Thyroid gland (tissue), 4 donors: ENCODE results near the gene SARNP. TPM values are rescaled to one million over a fixed set of nuclear protein-coding genes. Genes with fewer than 3 reads are reported as not detected.

ENCODE experiments used
- DNase-seq, 2 donors: peaks; one replicate each; pipeline ENCODE4 v3.0.0-alpha.2; 2019
- H3K27ac ChIP-seq, 3 donors: fragments of 200-600 bp; sonication (generic); 1 replicate in 2 of 3; 2 replicates in 1 of 3; pipeline ENCODE4 v1.5.1; 2016 to 2019; ENCODE audit warnings: mild to moderate bottlenecking in 1 of 3, moderate library complexity in 1 of 3
- H3K27me3 ChIP-seq: fragments of 200-600 bp; sonication (generic); one replicate; pipeline ENCODE4 v1.5.1; 2019
- H3K36me3 ChIP-seq, 2 donors: fragments of 200-600 bp; sonication (generic); one replicate each; pipeline ENCODE4 v1.5.1; 2016 to 2019
- H3K4me1 ChIP-seq, 2 donors: fragments of 200-600 bp; sonication (generic); one replicate each; pipeline ENCODE4 v1.5.1; 2017 to 2019
- H3K4me3 ChIP-seq, 3 donors: fragments of 200-600 bp; sonication (generic); replicated peaks in 1 of 3; 1 replicate in 2 of 3; 2 replicates in 1 of 3; pipeline ENCODE4 v1.5.1; 2016; ENCODE audit warnings: mild to moderate bottlenecking in 1 of 3
- H3K9me3 ChIP-seq: fragments of 200-600 bp; sonication (generic); one replicate; pipeline ENCODE4 v1.5.1; 2017
- POLR2A ChIP-seq, 2 donors: fragments of 450-650 bp; IDR thresholded peaks; one replicate each; pipeline ENCODE4 v1.6.1; 2017; ENCODE audit warnings: antibody characterized with exemption in 2 of 2, mild to moderate bottlenecking in 2 of 2, moderate library complexity in 1 of 2
- WGBS, 2 donors: methylation state at CpG; one replicate each; pipeline ENCODE4 v1.1.5; 2017; 5-methylcytosine and 5-hydroxymethylcytosine counted together
- intact Hi-C: fragments of 100-400 bp; cut with DNase I; formaldehyde crosslinking; loops from one replicate; pipeline ENCODE4 v1.15.1; 2023
- total RNA-seq, 4 donors: library from RNA; depleted of rRNA; stranded (reverse); fragments of >200 nt; gene quantifications; one replicate each; pipeline ENCODE4 v1.2.3, GENCODE V29; 2016
- TF ChIP-seq, protein P1 (sequence below), 6 experiments: fragments of 200-600 bp in 3 of 6; fragments of 450-650 bp in 3 of 6; sonication (generic) in 3 of 6; IDR thresholded peaks; one replicate each; pipeline ENCODE4 v1.5.1; 2016 to 2019; ENCODE audit warnings: antibody characterized with exemption in 6 of 6, mild to moderate bottlenecking in 2 of 6, inconsistent platforms in 1 of 6, moderate library complexity in 1 of 6

The SARNP gene
- total RNA-seq, 4 donors from 2014 or later = 33.6 to 61.0 (median 52.3) TPM

DNA sequence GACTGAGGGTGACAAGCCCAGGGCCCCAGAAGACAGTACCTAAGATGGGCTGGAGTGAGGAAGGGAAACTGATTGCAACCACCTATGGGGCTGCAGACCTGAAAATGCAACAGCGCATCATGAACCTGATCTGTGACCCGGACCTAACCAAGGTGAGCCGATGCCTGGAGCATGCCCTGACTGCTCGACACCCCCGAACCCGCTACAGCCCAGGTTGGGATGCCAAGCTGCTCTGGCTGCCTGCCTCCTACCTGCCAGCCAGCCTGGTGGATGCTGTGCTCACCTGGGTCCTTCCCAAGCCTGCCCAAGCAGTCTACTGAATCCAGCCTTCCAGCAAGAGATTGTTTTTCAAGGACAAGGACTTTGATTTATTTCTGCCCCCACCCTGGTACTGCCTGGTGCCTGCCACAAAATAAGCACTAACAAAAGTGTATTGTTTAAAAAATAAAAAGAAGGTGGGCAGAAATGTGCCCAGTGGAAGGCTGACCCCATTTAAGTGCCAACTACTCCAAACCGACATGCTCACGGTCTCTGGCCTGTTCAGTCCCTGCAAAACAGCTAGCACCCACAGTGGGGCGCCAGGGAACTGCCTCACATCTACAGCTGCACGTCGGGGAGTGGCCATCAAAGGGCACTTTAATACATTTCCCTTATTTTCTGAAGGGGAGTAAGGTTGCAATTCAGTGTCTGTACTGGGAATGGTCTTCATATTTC is 93.1 kb downstream of the SARNP start:
- H3K4me1 ChIP-seq = peaks cover 30 to 60% of the 10 kb centered on the region in 2 donors
- H3K27ac ChIP-seq = peak overlapping the region in 2 of 3 donors; percentile 45 to 52
- WGBS, 2 donors = 56 to 60% methylated on average over 9 to 10 of the region's 11 CpGs
- intact Hi-C loops = no loop called here
- peak; percentile 69 to 70 for DNase-seq
- H3K4me3 ChIP-seq = no peak overlapping the region
- no peaks in the 10 kb centered on the region for H3K9me3 ChIP-seq
- no peak for TF ChIP-seq POLR2A (IDR thresholded peaks at IDR 0.05)
- TF ChIP-seq, protein P1, sequence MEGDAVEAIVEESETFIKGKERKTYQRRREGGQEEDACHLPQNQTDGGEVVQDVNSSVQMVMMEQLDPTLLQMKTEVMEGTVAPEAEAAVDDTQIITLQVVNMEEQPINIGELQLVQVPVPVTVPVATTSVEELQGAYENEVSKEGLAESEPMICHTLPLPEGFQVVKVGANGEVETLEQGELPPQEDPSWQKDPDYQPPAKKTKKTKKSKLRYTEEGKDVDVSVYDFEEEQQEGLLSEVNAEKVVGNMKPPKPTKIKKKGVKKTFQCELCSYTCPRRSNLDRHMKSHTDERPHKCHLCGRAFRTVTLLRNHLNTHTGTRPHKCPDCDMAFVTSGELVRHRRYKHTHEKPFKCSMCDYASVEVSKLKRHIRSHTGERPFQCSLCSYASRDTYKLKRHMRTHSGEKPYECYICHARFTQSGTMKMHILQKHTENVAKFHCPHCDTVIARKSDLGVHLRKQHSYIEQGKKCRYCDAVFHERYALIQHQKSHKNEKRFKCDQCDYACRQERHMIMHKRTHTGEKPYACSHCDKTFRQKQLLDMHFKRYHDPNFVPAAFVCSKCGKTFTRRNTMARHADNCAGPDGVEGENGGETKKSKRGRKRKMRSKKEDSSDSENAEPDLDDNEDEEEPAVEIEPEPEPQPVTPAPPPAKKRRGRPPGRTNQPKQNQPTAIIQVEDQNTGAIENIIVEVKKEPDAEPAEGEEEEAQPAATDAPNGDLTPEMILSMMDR (IDR thresholded peaks at IDR 0.05) = peak in 5 of 6 experiments; percentile 24 to 55 (median 38)
- no peaks in the 10 kb centered on the region for H3K27me3 ChIP-seq
- H3K36me3 ChIP-seq = peaks cover 24 to 27% of the 10 kb centered on the region in 2 donors

DNA sequence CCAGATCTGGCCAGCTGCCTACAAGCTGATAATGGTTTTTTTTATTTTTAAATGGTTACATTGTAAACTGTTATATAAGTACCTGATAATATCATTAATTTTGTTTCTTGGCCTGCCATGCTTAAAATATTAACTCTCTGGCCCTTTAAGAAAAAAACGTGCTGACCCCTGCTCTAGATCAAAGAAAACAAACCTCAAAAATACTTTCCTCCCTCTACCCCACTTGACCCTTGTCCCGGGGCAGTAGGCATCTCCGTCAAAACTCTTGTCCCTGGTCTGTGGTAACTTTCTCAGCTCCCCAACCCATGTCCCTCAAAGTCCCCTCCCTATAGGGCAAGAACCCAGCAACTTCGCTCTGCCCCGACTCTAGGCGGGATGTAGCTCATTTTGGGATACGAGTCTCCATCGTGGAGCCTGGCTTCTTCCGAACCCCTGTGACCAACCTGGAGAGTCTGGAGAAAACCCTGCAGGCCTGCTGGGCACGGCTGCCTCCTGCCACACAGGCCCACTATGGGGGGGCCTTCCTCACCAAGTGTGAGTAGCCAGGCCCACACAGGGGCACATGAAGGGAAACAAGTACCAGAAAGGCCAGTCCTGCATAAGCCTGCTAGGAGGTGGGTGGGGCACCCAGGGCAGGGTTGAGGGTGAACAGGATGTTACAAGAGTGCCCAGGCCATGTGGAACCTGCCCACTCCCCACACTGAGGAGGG is 93.9 kb downstream of the SARNP start:
- H3K27ac ChIP-seq = peak overlapping the region; percentile 45 to 62 (median 52)
- intact Hi-C loops = no loop called here
- H3K4me3 ChIP-seq = no peak overlapping the region
- H3K9me3 ChIP-seq = no peaks in the 10 kb centered on the region
- WGBS, 2 donors = 34 to 49% methylated on average over 10 of the region's 10 CpGs
- TF ChIP-seq, protein P1 (IDR thresholded peaks at IDR 0.05) = no peak
- TF ChIP-seq POLR2A (IDR thresholded peaks at IDR 0.05) = no peak
- H3K27me3 ChIP-seq = no peaks in the 10 kb centered on the region
- H3K4me1 ChIP-seq = peaks cover 30 to 61% of the 10 kb centered on the region in 2 donors
- H3K36me3 ChIP-seq = peaks cover 24 to 27% of the 10 kb centered on the region in 2 donors
- no peak for DNase-seq

DNA sequence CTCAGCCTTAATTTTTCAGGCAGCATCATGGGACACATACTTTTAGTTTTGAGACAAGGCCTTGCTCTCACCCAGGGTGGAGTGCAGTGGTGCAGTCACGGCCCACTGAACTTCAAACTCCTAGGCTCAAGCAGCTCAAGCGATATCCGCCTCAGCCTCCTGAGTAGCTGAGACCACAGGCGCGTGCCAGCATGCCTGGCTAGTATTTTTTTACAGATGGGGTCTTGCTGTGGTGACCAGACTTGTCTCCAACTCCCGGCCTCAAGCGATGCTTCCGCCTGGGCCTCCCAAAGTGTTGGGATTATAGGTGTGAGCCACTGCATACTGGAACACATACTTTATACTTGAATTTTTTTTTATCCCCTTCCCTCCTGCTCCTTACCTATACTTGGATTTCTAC is 94.6 kb downstream of the SARNP start:
- DNase-seq = peak; percentile 85 to 86
- intact Hi-C loops = no loop called here
- Histone ChIP-seq H3K4me1 (peaks cover 33 to 66% of the 10 kb centered on the region in 2 donors), H3K4me3 (no peak overlapping the region), H3K36me3 (peaks cover 24 to 27% of the 10 kb centered on the region in 2 donors), H3K9me3 (no peaks in the 10 kb centered on the region), H3K27ac (peak overlapping the region; percentile 45 to 65 (median 52)), H3K27me3 (no peaks in the 10 kb centered on the region)
- TF ChIP-seq POLR2A (IDR thresholded peaks at IDR 0.05) = no peak
- TF ChIP-seq, protein P1 (IDR thresholded peaks at IDR 0.05) = no peak
- 27 to 56% methylated on average over 8 of the region's 8 CpGs for WGBS, 2 donors

DNA sequence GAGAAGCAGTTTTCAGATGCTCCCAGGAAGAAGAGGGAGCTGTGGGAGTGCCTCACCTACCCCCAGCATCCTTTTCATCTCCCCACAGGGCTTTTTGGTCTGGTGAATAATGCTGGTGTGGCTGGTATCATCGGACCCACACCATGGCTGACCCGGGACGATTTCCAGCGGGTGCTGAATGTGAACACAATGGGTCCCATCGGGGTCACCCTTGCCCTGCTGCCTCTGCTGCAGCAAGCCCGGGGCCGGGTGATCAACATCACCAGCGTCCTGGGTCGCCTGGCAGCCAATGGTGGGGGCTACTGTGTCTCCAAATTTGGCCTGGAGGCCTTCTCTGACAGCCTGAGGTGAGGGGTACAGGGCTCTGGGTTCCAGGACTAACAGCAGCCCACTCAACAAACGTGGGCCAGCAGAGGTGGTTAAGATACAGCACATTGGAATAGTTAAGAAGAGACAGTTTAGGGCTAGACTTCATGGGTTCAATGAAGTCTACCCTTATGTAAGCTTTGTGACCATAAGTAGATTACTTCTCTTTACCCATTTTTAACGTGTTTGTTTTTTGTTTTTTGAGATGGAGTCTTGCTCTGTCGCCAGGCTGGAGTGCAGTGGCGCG is 95.8 kb downstream of the SARNP start:
- peak overlapping the region in 2 of 3 donors; percentile 29 to 45 for H3K27ac ChIP-seq
- peaks cover 33 to 67% of the 10 kb centered on the region in 2 donors for H3K4me1 ChIP-seq
- no peaks in the 10 kb centered on the region for H3K27me3 ChIP-seq
- H3K9me3 ChIP-seq = no peaks in the 10 kb centered on the region
- TF ChIP-seq, protein P1 (IDR thresholded peaks at IDR 0.05) = no peak
- no peak for TF ChIP-seq POLR2A (IDR thresholded peaks at IDR 0.05)
- H3K4me3 ChIP-seq = no peak overlapping the region
- 72 to 80% methylated on average over 12 to 14 of the region's 14 CpGs for WGBS, 2 donors
- no peak for DNase-seq
- H3K36me3 ChIP-seq = peaks cover 22 to 24% of the 10 kb centered on the region in 2 donors
- intact Hi-C loops = no loop called here
